ENCODE measurements around the gene COL21A1.
"Not testable (repeated sequence)": the region's sequence is repeated elsewhere in the genome, so short reads cannot be mapped to it uniquely, and the experiment has no call there.

Gene COL21A1

GRCh38 chr6:56047931-56048540, 199.3 kb downstream of the COL21A1 start:
- no peak for DNase-seq (ENCODE audit: low spot score)

- DNase-seq (ENCODE audit: low spot score): no peak
These were observed 200.8 kb downstream of the COL21A1 start for GRCh38 chr6:56046576-56046975.

GRCh38 chr6:56043761-56044160, 203.6 kb downstream of the COL21A1 start:
- no peak for DNase-seq (ENCODE audit: low spot score)

- no peak for DNase-seq (ENCODE audit: low spot score)
These were observed 204.3 kb downstream of the COL21A1 start for GRCh38 chr6:56043076-56043475.

- no peak for DNase-seq (ENCODE audit: low spot score)
These were observed 205.8 kb downstream of the COL21A1 start for GRCh38 chr6:56041591-56041990.

GRCh38 chr6:56040889-56041301, 206.5 kb downstream of the COL21A1 start:
- no peak for DNase-seq (ENCODE audit: low spot score)

GRCh38 chr6:56040223-56040622, 207.2 kb downstream of the COL21A1 start:
- DNase-seq (ENCODE audit: low spot score): no peak

- no peak for DNase-seq (ENCODE audit: low spot score)
These were observed 208.6 kb downstream of the COL21A1 start for GRCh38 chr6:56038764-56039163.

- no peak for DNase-seq (ENCODE audit: low spot score)
These were observed 209.8 kb downstream of the COL21A1 start for GRCh38 chr6:56037601-56038000.

- DNase-seq (ENCODE audit: low spot score): no peak
These were observed 210.3 kb downstream of the COL21A1 start for GRCh38 chr6:56036916-56037600.

- no peak for DNase-seq (ENCODE audit: low spot score)
These were observed 214.0 kb downstream of the COL21A1 start for GRCh38 chr6:56033401-56033800.

GRCh38 chr6:56032715-56033260, 214.6 kb downstream of the COL21A1 start:
- DNase-seq (ENCODE audit: low spot score): no peak

- DNase-seq (ENCODE audit: low spot score): no peak
These were observed 219.5 kb downstream of the COL21A1 start for GRCh38 chr6:56027865-56028264.

GRCh38 chr6:56026455-56027180, 220.8 kb downstream of the COL21A1 start:
- no peak for DNase-seq (ENCODE audit: low spot score)

- no peak for DNase-seq (ENCODE audit: low spot score)
These were observed 221.6 kb downstream of the COL21A1 start for GRCh38 chr6:56025795-56026194.

- no peak for DNase-seq (ENCODE audit: low spot score)
These were observed 222.4 kb downstream of the COL21A1 start for GRCh38 chr6:56024931-56025330.

GRCh38 chr6:56023829-56024228, 223.6 kb downstream of the COL21A1 start:
- no peak for DNase-seq (ENCODE audit: low spot score)

- no peak for DNase-seq (ENCODE audit: low spot score)
These were observed 224.7 kb downstream of the COL21A1 start for GRCh38 chr6:56022678-56023077.

- no peak for DNase-seq (ENCODE audit: low spot score)
These were observed 225.4 kb downstream of the COL21A1 start for GRCh38 chr6:56021943-56022342.

- DNase-seq (ENCODE audit: low spot score): no peak
These were observed 227.4 kb downstream of the COL21A1 start for GRCh38 chr6:56019973-56020372.

GRCh38 chr6:56017198-56017597, 230.2 kb downstream of the COL21A1 start:
- no peak for DNase-seq (ENCODE audit: low spot score)

- DNase-seq (ENCODE audit: low spot score): not testable (repeated sequence)
These were observed 233.3 kb downstream of the COL21A1 start for GRCh38 chr6:56014039-56014438.

- DNase-seq (ENCODE audit: low spot score): no peak
These were observed 237.7 kb downstream of the COL21A1 start for GRCh38 chr6:56009636-56010035.
